GM18505 (cell line): Measurements from ENCODE around the gene ZNF747.

Experiments
- ATAC-seq: cut with Tn5 transposase; IDR thresholded peaks from one replicate; pipeline ENCODE4 v1.9.1; 2021; ENCODE audit not compliant: unreplicated experiment
- POLR2A ChIP-seq: IDR thresholded peaks from 4 replicates; pipeline ENCODE4 v1.6.1; 2011; ENCODE audit warnings: borderline replicate concordance; ENCODE audit not compliant: insufficient read depth, insufficient read length; ENCODE audit errors: extremely low read depth

Gene ZNF747

DNA sequence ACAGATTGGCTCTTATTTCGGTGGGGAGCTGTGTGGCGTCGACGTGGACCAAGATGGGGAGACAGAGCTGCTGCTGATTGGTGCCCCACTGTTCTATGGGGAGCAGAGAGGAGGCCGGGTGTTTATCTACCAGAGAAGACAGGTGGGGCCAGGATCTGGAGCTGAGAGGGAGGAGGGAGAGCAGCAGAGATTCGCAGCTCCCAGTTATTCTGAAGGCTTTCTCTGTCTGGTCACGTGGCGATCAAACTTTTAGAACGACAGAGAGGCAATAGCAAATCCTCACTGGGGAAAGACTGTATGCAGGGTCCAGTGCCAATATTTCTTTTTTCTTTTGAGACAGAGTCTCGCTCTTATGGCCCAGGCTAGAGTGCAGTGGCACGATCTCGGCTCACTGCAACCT, 39.9 kb downstream of the ZNF747 start:
- no peak for ATAC-seq
- TF ChIP-seq POLR2A = no peak

DNA sequence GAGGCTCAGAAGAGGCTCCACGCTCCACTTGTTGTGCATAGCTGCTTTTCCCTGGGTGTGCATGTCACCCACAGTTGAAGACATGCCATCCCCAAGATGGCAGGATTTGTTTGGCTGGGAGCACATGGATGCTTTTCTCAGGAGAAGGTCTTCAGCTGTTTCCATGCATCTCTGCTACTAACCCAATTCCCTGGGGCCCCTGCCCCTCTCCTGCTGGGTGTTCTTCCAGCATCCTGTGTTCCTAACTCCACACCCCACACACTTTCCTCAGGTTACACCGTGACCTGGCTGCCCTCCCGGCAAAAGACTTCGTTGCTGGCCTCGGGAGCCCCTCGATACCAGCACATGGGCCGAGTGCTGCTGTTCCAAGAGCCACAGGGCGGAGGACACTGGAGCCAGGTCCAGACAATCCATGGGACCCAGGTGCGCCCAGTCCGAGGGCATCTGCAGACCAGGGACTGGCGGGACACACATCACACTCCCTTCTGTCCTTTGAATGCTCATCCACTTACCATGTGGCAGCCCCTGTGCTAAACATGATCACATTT, 40.6 kb downstream of the ZNF747 start:
- TF ChIP-seq POLR2A = no peak

DNA sequence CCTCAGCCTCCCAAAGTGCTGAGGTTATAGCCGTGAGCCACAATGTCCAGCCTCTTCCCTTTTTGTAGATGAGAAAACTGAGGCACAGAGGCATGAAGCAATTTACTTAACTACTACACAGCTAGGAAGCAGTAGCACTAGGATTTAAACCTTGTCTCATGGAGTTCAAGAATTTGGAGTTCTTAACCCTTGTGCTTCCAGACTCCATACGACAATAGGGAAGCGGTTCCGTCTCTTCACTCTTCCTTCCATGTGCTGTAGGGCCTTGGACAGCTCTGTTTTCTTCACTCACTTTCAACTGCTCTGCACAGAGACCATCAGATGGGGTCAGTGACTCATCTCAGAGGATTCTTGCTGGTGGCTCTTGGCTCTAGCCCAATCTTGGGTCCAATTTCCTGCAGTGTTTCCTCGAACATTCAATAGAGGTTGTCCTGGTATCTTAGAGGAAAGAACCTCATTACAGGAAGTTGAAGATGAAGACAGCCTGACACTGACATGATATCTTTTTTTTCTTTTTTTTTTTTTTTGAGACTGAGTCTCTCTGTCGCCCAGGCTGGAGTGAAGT, 42.8 kb downstream of the ZNF747 start:
- no peak for ATAC-seq
- TF ChIP-seq POLR2A = no peak

More for the DNA sequence above, 40.6 kb downstream of the ZNF747 start:
- no peak for ATAC-seq

DNA sequence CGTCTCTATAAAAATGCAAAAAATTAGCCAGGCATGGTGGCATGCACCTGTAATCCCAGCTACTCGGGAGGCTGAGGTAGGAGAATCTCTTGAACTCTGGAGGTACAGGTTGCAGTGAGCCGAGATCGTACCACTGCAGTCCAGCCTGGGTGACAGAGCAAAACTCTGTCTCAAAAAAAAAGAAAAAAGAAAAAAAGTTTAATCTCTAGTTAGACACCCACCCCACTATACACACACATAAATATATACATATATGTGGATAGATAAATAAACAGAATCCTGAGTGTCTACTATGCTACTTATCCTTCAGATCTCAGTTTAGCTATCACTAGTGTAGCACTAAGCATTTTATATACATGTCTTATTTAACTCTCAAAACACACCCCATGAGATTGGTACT, 43.4 kb downstream of the ZNF747 start:
- no peak for TF ChIP-seq POLR2A
- ATAC-seq = no peak

DNA sequence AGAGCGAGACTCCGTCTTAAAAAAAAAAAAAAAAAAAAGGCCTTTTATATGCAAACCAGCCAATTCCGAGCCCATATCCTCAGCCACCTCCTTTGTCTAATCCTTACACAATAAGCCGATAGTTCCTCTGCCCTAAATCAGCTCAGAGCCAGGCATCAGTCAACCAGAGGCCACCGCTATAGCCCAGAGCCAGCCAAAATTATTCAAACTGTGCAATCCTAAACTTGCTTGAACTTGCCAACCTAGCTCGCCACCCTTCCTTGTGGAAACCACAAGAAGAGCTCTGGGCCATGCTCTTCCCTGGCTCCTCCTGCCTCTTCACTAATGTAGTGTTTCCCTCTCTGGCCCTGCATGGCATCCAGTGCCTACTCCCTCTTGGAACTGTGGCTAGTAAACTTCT, 44.4 kb downstream of the ZNF747 start:
- ATAC-seq = no peak
- no peak for TF ChIP-seq POLR2A

DNA sequence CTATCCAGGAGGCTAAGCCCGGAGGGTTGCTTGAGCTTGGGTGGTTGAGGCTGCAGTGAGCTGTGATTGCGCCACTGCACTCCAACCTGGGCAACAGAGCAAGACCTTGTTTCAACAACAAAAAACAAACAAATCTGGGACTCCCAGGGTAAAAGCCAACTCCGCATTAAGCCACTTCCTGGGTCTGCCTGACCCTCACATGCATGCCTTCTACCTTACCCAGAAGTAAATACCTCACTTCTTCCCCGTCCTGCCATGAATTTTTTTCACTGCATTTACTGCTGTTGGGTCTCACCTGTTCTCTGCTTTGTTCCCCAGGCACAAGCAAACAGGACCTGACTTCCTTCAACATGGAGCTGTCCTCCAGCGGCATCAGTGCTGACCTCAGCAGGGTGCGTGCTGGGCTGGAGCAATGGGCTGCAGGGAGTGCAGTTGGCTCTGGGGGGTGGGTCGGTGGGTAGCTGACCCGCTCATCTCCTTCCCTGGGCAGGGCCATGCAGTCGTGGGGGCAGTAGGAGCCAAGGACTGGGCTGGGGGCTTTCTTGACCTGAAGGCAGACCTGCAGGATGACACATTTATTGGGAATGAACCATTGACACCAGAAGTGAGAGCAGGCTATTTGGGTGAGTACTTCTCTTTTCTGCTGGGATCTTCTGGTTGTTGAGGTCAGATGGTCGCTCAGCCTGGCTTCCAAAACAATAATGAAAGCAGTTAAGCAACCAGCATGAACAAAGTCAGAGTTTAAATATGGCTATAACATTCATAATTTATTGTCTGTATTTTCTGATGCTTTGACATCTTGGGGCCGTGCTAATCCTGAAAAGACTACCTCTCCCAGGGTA, 45.7 kb downstream of the ZNF747 start:
- no peak for TF ChIP-seq POLR2A
- ATAC-seq = no peak

DNA sequence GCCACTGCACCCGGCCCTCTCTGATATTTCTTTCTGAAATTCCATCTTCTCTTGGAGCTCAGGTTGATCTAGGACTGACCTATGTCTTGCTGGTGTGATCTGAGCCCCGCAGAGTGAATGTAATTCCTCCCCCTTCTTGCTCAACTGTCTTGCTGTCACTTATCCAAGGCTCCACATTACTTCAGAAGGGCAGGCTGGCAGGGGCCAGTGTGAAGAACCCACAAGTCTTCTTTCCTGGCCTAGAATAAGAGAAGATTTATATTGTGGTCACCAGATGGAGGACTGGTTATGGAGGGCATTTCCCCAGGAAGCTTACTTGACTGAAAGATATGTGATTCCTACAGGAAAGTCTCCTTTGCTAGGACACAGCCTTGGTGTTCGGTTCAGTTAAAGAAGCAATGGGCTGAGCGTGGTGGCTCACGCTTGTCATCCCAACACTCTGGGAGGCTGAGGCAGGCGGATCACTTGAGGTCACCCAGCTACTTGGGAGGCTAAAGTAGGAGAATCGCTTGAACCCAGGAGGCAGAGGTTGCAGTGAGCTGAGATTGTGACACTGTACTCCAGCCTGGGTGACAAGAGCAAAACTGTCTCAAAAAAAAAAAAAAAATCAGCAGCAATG, 48.7 kb downstream of the ZNF747 start:
- no peak for ATAC-seq
- TF ChIP-seq POLR2A = no peak

DNA sequence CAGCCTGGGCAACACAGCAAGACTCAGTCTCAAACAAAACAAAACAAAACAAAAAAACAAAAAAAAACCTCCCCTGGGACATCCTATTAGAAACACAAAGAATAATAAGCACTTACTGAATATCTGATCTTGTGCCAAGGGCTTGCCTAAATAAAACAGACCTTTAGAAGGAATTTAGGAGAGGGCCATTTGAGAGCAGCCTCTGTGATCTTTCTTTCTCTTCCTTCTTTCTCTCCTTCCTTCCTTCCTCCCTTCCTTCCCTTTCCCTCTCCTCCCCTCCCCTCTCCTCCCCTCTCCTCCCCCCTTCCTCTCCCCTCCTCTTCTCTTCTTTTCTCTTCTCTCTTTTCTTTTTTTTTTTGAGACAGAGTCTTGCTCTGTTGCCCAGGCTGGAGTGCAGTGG, 49.8 kb downstream of the ZNF747 start:
- no peak for ATAC-seq

DNA sequence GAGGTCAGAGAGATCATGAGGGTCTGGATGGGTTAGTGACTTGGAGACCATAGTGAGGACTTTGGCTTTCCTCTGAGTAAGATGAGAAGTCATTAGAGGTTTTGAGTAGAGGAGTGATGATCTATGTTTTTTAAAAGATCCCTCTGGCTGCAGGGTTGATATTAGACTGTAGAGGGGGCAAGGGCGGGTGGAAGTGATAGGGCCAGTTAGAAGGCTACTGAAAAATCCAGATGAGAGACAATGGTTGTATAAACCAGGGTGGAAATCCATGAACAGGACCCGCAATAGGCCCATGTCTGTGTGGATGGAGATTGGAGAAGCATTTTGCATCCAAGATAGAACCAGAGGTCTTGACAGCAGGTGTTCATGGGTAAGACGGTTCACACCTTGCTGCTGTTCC, 52.3 kb downstream of the ZNF747 start:
- TF ChIP-seq POLR2A = no peak
- no peak for ATAC-seq

More for the DNA sequence above, 49.8 kb downstream of the ZNF747 start:
- TF ChIP-seq POLR2A = no peak

DNA sequence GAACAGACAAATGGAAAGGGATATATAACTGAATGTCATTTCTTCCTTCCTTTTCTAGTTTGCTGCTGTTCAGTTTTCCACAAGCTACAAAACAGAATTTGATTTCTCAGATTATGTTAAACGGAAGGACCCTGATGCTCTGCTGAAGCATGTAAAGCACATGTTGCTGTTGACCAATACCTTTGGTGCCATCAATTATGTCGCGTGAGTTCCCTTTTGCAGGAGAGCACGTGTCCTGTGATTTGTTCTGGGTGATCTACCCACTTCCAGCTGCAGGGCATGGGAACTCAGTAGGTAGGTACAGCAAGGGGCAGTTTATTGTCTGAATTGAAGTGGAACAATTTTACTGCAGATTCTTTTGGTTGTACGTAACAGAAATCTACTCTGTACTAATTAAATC, 53.3 kb downstream of the ZNF747 start:
- no peak for TF ChIP-seq POLR2A

More for the DNA sequence above, 53.3 kb downstream of the ZNF747 start:
- no peak for ATAC-seq
